WERI-Rb-1 (cell line): ENCODE data around the gene PSMD5.

Source experiments
- DNase-seq: peaks from one replicate; pipeline ENCODE4 v3.0.0-alpha.2; 2020
- H3K27ac ChIP-seq: fragments of 250-450 bp; sonication (Bioruptor Pico); 2 replicates; pipeline ENCODE4 v1.5.1; 2020; ENCODE audit warnings: mild to moderate bottlenecking, moderate library complexity
- H3K27me3 ChIP-seq: fragments of 250-450 bp; sonication (Bioruptor Pico); 2 replicates; pipeline ENCODE4 v1.5.1; 2021; ENCODE audit warnings: mild to moderate bottlenecking, low read depth, moderate library complexity; ENCODE audit not compliant: insufficient read depth, severe bottlenecking
- H3K36me3 ChIP-seq: fragments of 250-450 bp; sonication (Bioruptor Pico); 2 replicates; pipeline ENCODE4 v1.5.1; 2020; ENCODE audit warnings: mild to moderate bottlenecking, moderate library complexity
- H3K4me3 ChIP-seq: 2 replicates; pipeline ENCODE4 v1.5.1; 2011; ENCODE audit warnings: low read depth, mild to moderate bottlenecking, control low read depth, low read length
- H3K9me3 ChIP-seq: fragments of 250-450 bp; sonication (Bioruptor Pico); 2 replicates; pipeline ENCODE4 v1.5.1; 2021; ENCODE audit warnings: mild to moderate bottlenecking, moderate library complexity; ENCODE audit not compliant: severe bottlenecking
- CTCF ChIP-seq: IDR thresholded peaks from 2 replicates; pipeline ENCODE4 v1.5.1; 2011; ENCODE audit warnings: low read depth, mild to moderate bottlenecking, control low read depth, inconsistent platforms, low read length

The PSMD5 gene

GRCh38 chr9:120875954-120876841 lies 33.5 kb upstream of the PSMD5 start:
- Histone ChIP-seq H3K36me3 (peaks cover 40% of the 10 kb centered on the region), H3K4me3 (peak overlapping the region; percentile 87)

GRCh38 chr9:120875643-120875953 lies 32.9 kb upstream of the PSMD5 start:
- TF ChIP-seq CTCF, result no peak
- peak overlapping the region; percentile 97 for H3K27ac ChIP-seq
- no peak for DNase-seq

More at GRCh38 chr9:120875954-120876841, 33.5 kb upstream of the PSMD5 start:
- peak; percentile 44 for TF ChIP-seq CTCF
- peak; percentile 97 for DNase-seq
- no peaks in the 10 kb centered on the region for H3K9me3 ChIP-seq
- H3K27ac ChIP-seq, result peak overlapping the region; percentile 97
- no peaks in the 10 kb centered on the region for H3K27me3 ChIP-seq

DNA sequence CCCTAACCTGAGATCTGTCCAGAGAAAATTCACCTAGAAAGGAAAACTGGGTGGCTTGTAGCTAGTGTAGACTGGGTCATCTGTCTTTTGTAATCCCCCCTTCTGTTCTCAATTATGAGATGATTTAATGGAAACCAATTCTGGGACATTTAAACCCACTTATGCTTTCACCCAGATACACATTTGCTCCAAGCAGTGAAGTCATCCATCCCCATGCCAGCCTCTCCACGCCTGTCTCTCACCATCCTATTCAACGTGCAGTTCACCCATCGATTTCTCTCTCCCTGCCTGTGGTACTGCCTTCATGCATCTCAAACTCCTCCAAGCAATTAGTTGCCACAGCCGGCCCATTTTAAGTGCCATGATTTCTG lies 32.5 kb upstream of the PSMD5 start:
- TF ChIP-seq CTCF, result no peak
- Histone ChIP-seq H3K4me3 (no peak overlapping the region), H3K27me3 (no peaks in the 10 kb centered on the region), H3K36me3 (peaks cover 48% of the 10 kb centered on the region), H3K9me3 (no peaks in the 10 kb centered on the region), H3K27ac (peak overlapping the region; percentile 97)
- no peak for DNase-seq

More at GRCh38 chr9:120875643-120875953, 32.9 kb upstream of the PSMD5 start:
- H3K27me3 ChIP-seq, result no peaks in the 10 kb centered on the region
- peaks cover 44% of the 10 kb centered on the region for H3K36me3 ChIP-seq
- peak overlapping the region; percentile 87 for H3K4me3 ChIP-seq
- H3K9me3 ChIP-seq, result no peaks in the 10 kb centered on the region

GRCh38 chr9:120874226-120875194 lies 31.8 kb upstream of the PSMD5 start:
- H3K4me3 ChIP-seq, result no peak overlapping the region
- peaks cover 55% of the 10 kb centered on the region for H3K36me3 ChIP-seq
- H3K9me3 ChIP-seq, result no peaks in the 10 kb centered on the region
- DNase-seq, result no peak
- H3K27ac ChIP-seq, result no peak overlapping the region
- H3K27me3 ChIP-seq, result no peaks in the 10 kb centered on the region
- TF ChIP-seq CTCF, result no peak

DNA sequence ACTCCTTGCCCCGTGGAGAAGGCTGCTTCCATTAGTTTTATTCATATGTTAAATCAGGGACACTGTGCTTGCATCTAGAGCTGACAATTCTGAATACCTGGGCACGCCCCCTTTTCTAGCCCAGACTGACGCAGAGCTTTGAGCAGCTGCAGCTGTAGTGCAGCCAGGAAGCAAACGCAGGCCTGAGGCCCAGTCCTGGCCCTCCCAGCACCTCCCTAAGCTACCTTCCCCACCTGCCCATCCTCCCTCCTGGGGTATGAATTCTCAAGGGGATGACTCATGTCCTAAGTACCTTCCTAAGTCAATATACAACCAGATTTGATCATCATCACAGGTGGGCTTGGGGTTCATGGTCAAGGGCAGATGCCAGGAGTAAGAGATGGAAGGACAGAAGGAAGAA lies 30.8 kb upstream of the PSMD5 start:
- no peaks in the 10 kb centered on the region for H3K27me3 ChIP-seq
- DNase-seq, result no peak
- H3K4me3 ChIP-seq, result no peak overlapping the region
- no peak for TF ChIP-seq CTCF
- no peak overlapping the region for H3K27ac ChIP-seq
- no peaks in the 10 kb centered on the region for H3K9me3 ChIP-seq
- H3K36me3 ChIP-seq, result peaks cover 61% of the 10 kb centered on the region
